ENCODE measurements around the gene CATSPERE.
"Not testable (repeated sequence)": the region's sequence is repeated elsewhere in the genome, so short reads cannot be mapped to it uniquely, and the experiment has no call there.

Gene CATSPERE

DNA sequence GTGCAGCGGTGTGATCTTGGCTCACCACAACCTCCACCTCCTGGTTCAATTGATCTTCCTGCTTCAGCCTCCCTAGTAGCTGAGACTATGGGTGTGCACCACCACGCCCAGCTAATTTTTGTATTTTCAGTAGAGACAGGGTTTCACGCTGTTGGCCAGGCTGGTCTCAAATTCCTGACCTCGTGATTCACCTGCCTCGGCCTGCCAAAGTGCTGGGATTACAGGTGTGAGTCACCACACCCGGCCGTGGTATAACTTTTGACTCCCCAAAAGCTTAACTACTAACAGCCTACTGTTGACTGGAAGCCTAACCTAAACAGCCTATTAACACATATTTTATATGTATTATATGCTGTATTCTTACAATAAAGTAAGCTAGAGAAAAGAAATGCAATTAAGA is 117.1 kb downstream of the CATSPERE start:
- peaks cover 10% of the 10 kb centered on the region for H3K9me3 ChIP-seq (ENCODE audit: control insufficient read depth, low read length)
- H3K27me3 ChIP-seq (ENCODE audit: control insufficient read depth, insufficient read depth, low read length, poor library complexity, severe bottlenecking); H3K4me3 ChIP-seq (ENCODE audit: insufficient read depth, low read depth, low read length); H3K27ac ChIP-seq (ENCODE audit: insufficient read depth, low read depth, low read length, poor library complexity, severe bottlenecking); H3K4me1 ChIP-seq (ENCODE audit: control insufficient read depth, insufficient read depth, low read length); H3K36me3 ChIP-seq (ENCODE audit: control insufficient read depth, insufficient read depth, low read length): not testable (repeated sequence)
- 92 to 93% methylated on average over 7 of the region's 7 CpGs for WGBS, 2 experiments

DNA sequence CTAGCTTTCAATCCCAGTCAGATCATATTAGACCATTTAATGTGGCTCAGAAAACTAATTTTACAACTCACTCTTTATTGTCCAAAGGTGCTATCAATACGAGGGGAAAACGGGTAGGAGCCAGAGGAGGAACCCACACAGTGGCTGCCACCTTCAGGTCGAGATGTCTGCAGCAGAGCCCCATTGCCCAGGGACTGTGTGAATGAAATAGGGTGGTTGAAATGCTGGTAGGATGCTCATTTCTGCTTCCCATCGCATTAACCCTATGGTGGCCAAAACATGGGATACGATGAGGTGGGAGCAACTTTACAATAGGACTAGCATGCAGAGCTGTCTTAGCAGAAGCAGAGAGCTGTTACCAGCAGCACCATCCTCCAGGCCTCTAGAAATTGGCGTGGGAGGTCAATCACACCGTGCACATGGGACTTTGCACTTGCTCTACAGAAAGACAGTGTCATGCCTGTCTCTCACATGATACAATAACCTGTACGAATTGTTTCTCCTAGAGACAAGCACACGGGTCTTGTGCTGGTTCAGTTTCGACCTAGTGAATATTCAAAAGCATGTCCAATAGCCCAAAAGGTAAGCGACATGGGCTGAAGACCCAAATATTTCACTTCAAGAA is 122.4 kb downstream of the CATSPERE start:
- no peak overlapping the region for H3K27ac ChIP-seq (ENCODE audit: insufficient read depth, low read depth, low read length, poor library complexity, severe bottlenecking)
- WGBS, 2 experiments = 84% methylated on average over 11 of the region's 11 CpGs

GRCh38 chr1:244585867-244586266 is 124.8 kb downstream of the CATSPERE start:
- no peaks in the 10 kb centered on the region for H3K27me3 ChIP-seq (ENCODE audit: control insufficient read depth, insufficient read depth, low read length, poor library complexity, severe bottlenecking)
- H3K27ac ChIP-seq (ENCODE audit: insufficient read depth, low read depth, low read length, poor library complexity, severe bottlenecking) = no peak overlapping the region
- H3K4me3 ChIP-seq (ENCODE audit: insufficient read depth, low read depth, low read length) = no peak overlapping the region
- no peaks in the 10 kb centered on the region for H3K9me3 ChIP-seq (ENCODE audit: control insufficient read depth, low read length)
- H3K36me3 ChIP-seq (ENCODE audit: control insufficient read depth, insufficient read depth, low read length) = no peaks in the 10 kb centered on the region
- no peaks in the 10 kb centered on the region for H3K4me1 ChIP-seq (ENCODE audit: control insufficient read depth, insufficient read depth, low read length)
- 93 to 95% methylated on average over 4 of the region's 4 CpGs for WGBS, 2 experiments

More for the DNA sequence above, 122.4 kb downstream of the CATSPERE start:
- H3K4me3 ChIP-seq (ENCODE audit: insufficient read depth, low read depth, low read length) = no peak overlapping the region
- no peaks in the 10 kb centered on the region for H3K27me3 ChIP-seq (ENCODE audit: control insufficient read depth, insufficient read depth, low read length, poor library complexity, severe bottlenecking)
- H3K9me3 ChIP-seq (ENCODE audit: control insufficient read depth, low read length) = no peaks in the 10 kb centered on the region
- H3K36me3 ChIP-seq (ENCODE audit: control insufficient read depth, insufficient read depth, low read length) = no peaks in the 10 kb centered on the region
- H3K4me1 ChIP-seq (ENCODE audit: control insufficient read depth, insufficient read depth, low read length) = no peaks in the 10 kb centered on the region

GRCh38 chr1:244590670-244591069 is 129.6 kb downstream of the CATSPERE start:
- Histone ChIP-seq H3K27me3 (ENCODE audit: control insufficient read depth, insufficient read depth, low read length, poor library complexity, severe bottlenecking) (no peaks in the 10 kb centered on the region), H3K36me3 (ENCODE audit: control insufficient read depth, insufficient read depth, low read length) (no peaks in the 10 kb centered on the region), H3K4me1 (ENCODE audit: control insufficient read depth, insufficient read depth, low read length) (no peaks in the 10 kb centered on the region), H3K27ac (ENCODE audit: insufficient read depth, low read depth, low read length, poor library complexity, severe bottlenecking) (no peak overlapping the region), H3K4me3 (ENCODE audit: insufficient read depth, low read depth, low read length) (no peak overlapping the region), H3K9me3 (ENCODE audit: control insufficient read depth, low read length) (no peaks in the 10 kb centered on the region)
- 94 to 95% methylated on average over 1 to 2 of the region's 2 CpGs for WGBS, 2 experiments

DNA sequence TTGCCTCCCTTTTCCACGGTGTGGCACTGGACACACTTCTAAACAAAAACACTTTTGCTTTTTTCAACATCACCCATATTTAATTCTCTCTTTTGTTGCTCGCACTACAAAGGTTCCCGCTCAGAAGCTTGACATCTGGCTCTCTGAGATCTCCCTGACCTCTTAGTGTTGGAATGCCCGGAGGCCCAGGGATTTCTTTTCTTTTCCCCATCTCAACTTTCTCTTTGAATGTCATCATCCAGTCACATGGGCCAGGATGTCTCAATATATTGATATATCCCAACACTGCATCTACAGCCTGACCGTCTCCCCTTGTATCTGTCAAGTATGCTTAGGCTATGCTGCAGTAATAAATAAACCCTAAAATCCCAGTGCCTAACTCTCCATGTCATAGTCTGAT is 137.5 kb downstream of the CATSPERE start:
- 90 to 92% methylated on average over 5 of the region's 5 CpGs for WGBS, 2 experiments

GRCh38 chr1:244599937-244600350 is 138.9 kb downstream of the CATSPERE start:
- Histone ChIP-seq H3K4me1 (ENCODE audit: control insufficient read depth, insufficient read depth, low read length) (no peaks in the 10 kb centered on the region), H3K4me3 (ENCODE audit: insufficient read depth, low read depth, low read length) (no peak overlapping the region), H3K27ac (ENCODE audit: insufficient read depth, low read depth, low read length, poor library complexity, severe bottlenecking) (no peak overlapping the region), H3K9me3 (ENCODE audit: control insufficient read depth, low read length) (no peaks in the 10 kb centered on the region), H3K36me3 (ENCODE audit: control insufficient read depth, insufficient read depth, low read length) (no peaks in the 10 kb centered on the region), H3K27me3 (ENCODE audit: control insufficient read depth, insufficient read depth, low read length, poor library complexity, severe bottlenecking) (no peaks in the 10 kb centered on the region)
- 88 to 92% methylated on average over 7 of the region's 7 CpGs for WGBS, 2 experiments

More for the DNA sequence above, 137.5 kb downstream of the CATSPERE start:
- Histone ChIP-seq H3K27ac (ENCODE audit: insufficient read depth, low read depth, low read length, poor library complexity, severe bottlenecking) (no peak overlapping the region), H3K36me3 (ENCODE audit: control insufficient read depth, insufficient read depth, low read length) (no peaks in the 10 kb centered on the region), H3K4me1 (ENCODE audit: control insufficient read depth, insufficient read depth, low read length) (no peaks in the 10 kb centered on the region), H3K27me3 (ENCODE audit: control insufficient read depth, insufficient read depth, low read length, poor library complexity, severe bottlenecking) (no peaks in the 10 kb centered on the region), H3K9me3 (ENCODE audit: control insufficient read depth, low read length) (no peaks in the 10 kb centered on the region), H3K4me3 (ENCODE audit: insufficient read depth, low read depth, low read length) (no peak overlapping the region)

GRCh38 chr1:244601336-244601735 is 140.3 kb downstream of the CATSPERE start:
- H3K27me3 ChIP-seq (ENCODE audit: control insufficient read depth, insufficient read depth, low read length, poor library complexity, severe bottlenecking) = no peaks in the 10 kb centered on the region
- no peaks in the 10 kb centered on the region for H3K4me1 ChIP-seq (ENCODE audit: control insufficient read depth, insufficient read depth, low read length)
- no peaks in the 10 kb centered on the region for H3K9me3 ChIP-seq (ENCODE audit: control insufficient read depth, low read length)
- H3K27ac ChIP-seq (ENCODE audit: insufficient read depth, low read depth, low read length, poor library complexity, severe bottlenecking) = no peak overlapping the region
- no peak overlapping the region for H3K4me3 ChIP-seq (ENCODE audit: insufficient read depth, low read depth, low read length)
- no peaks in the 10 kb centered on the region for H3K36me3 ChIP-seq (ENCODE audit: control insufficient read depth, insufficient read depth, low read length)
- 90 to 91% methylated on average over 7 to 8 of the region's 8 CpGs for WGBS, 2 experiments

DNA sequence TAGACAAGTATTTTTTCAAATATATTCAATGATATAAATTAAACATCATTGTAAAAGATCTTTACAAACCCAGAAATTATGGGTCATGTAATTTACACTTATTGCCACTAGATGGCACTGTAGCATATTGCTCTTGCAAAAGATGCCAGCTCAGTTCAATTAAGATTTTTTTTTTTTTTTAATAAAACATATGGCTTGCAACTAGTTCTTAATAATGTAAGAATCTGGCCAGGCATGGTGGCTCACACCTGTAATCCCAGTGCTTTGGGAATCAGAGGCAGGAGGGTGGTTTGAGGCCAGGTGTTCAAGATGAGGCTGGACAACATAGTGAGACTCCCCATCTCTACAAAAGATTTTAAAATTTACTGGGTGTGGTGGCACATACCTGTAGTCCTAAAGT is 142.4 kb downstream of the CATSPERE start:
- no peaks in the 10 kb centered on the region for H3K9me3 ChIP-seq (ENCODE audit: control insufficient read depth, low read length)
- no peak overlapping the region for H3K27ac ChIP-seq (ENCODE audit: insufficient read depth, low read depth, low read length, poor library complexity, severe bottlenecking)
- H3K36me3 ChIP-seq (ENCODE audit: control insufficient read depth, insufficient read depth, low read length) = no peaks in the 10 kb centered on the region

GRCh38 chr1:244605835-244606370 is 144.8 kb downstream of the CATSPERE start:
- Histone ChIP-seq H3K4me1 (ENCODE audit: control insufficient read depth, insufficient read depth, low read length) (no peaks in the 10 kb centered on the region), H3K4me3 (ENCODE audit: insufficient read depth, low read depth, low read length) (no peak overlapping the region), H3K36me3 (ENCODE audit: control insufficient read depth, insufficient read depth, low read length) (no peaks in the 10 kb centered on the region), H3K9me3 (ENCODE audit: control insufficient read depth, low read length) (no peaks in the 10 kb centered on the region), H3K27me3 (ENCODE audit: control insufficient read depth, insufficient read depth, low read length, poor library complexity, severe bottlenecking) (no peaks in the 10 kb centered on the region), H3K27ac (ENCODE audit: insufficient read depth, low read depth, low read length, poor library complexity, severe bottlenecking) (no peak overlapping the region)
- WGBS, 2 experiments = 91 to 93% methylated on average over 5 of the region's 6 CpGs

More for the DNA sequence above, 142.4 kb downstream of the CATSPERE start:
- no peaks in the 10 kb centered on the region for H3K27me3 ChIP-seq (ENCODE audit: control insufficient read depth, insufficient read depth, low read length, poor library complexity, severe bottlenecking)
- H3K4me1 ChIP-seq (ENCODE audit: control insufficient read depth, insufficient read depth, low read length) = no peaks in the 10 kb centered on the region
- no peak overlapping the region for H3K4me3 ChIP-seq (ENCODE audit: insufficient read depth, low read depth, low read length)

DNA sequence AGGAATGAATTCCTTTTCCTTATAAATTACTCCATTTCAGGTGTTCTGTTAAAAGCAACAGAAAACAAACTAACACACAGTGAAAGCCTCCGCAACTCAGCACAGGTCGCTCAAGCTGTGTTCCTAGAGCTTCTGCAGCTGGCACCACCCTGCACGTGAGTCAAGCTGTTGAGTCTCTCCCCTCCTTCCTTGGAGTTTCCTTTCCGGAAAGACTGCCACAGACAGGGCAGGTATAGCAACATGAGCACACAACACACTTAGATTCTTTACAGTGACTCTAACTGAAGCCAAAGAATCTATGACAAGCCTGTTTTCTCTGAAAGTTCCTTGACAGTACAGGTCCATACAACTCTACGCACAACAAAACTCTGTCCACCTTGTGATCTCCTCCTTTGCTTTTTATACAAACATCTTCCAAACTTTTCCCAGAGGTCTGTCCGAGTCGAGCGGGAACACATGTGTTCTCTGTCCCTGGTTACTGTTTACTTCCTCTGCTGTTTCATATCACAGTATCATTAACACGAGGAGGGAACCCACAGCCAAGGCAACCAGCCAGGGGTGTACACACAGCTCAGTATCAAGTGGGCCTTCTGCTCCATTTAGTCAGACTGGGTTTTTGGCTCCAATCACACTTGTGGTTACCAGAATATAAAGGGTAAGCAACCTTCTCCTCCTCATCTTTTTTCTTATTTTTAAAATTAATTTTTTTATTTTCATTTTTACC is 153.2 kb downstream of the CATSPERE start:
- no peaks in the 10 kb centered on the region for H3K4me1 ChIP-seq (ENCODE audit: control insufficient read depth, insufficient read depth, low read length)
- WGBS, 2 experiments = 94% methylated on average over 9 of the region's 9 CpGs
- H3K9me3 ChIP-seq (ENCODE audit: control insufficient read depth, low read length) = no peaks in the 10 kb centered on the region
- no peaks in the 10 kb centered on the region for H3K27me3 ChIP-seq (ENCODE audit: control insufficient read depth, insufficient read depth, low read length, poor library complexity, severe bottlenecking)
- H3K27ac ChIP-seq (ENCODE audit: insufficient read depth, low read depth, low read length, poor library complexity, severe bottlenecking) = no peak overlapping the region
- H3K4me3 ChIP-seq (ENCODE audit: insufficient read depth, low read depth, low read length) = no peak overlapping the region
- H3K36me3 ChIP-seq (ENCODE audit: control insufficient read depth, insufficient read depth, low read length) = no peaks in the 10 kb centered on the region

All from ectodermal cell (in vitro differentiated cells).